Gastrocnemius medialis (tissue), 4 donors: ENCODE measurements around the gene TMEM109.

Experiments used
- POLR2A ChIP-seq, 2 donors: fragments of 450-650 bp; IDR thresholded peaks; one replicate each; pipeline ENCODE4 v1.6.1; 2017; ENCODE audit warnings: antibody characterized with exemption in 2 of 2, mild to moderate bottlenecking in 2 of 2, moderate library complexity in 2 of 2
- TF ChIP-seq, protein P1 (sequence below), 5 experiments: fragments of 450-650 bp in 3 of 5; fragments of 200-600 bp in 2 of 5; sonication (generic) in 2 of 5; IDR thresholded peaks in 4 of 5; conservative IDR thresholded peaks in 1 of 5; 1 replicate in 4 of 5; 2 replicates in 1 of 5; pipeline ENCODE4 v1.5.1; 2016 to 2019; ENCODE audit warnings: antibody characterized with exemption in 5 of 5, mild to moderate bottlenecking in 3 of 5, moderate library complexity in 3 of 5

- TF ChIP-seq, protein P1, sequence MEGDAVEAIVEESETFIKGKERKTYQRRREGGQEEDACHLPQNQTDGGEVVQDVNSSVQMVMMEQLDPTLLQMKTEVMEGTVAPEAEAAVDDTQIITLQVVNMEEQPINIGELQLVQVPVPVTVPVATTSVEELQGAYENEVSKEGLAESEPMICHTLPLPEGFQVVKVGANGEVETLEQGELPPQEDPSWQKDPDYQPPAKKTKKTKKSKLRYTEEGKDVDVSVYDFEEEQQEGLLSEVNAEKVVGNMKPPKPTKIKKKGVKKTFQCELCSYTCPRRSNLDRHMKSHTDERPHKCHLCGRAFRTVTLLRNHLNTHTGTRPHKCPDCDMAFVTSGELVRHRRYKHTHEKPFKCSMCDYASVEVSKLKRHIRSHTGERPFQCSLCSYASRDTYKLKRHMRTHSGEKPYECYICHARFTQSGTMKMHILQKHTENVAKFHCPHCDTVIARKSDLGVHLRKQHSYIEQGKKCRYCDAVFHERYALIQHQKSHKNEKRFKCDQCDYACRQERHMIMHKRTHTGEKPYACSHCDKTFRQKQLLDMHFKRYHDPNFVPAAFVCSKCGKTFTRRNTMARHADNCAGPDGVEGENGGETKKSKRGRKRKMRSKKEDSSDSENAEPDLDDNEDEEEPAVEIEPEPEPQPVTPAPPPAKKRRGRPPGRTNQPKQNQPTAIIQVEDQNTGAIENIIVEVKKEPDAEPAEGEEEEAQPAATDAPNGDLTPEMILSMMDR (IDR thresholded peaks at IDR 0.05 in 4 of 5, conservative IDR thresholded peaks at IDR 0.05 in 1 of 5), result no peak
- no peak for TF ChIP-seq POLR2A (IDR thresholded peaks at IDR 0.05)
Observed at GRCh38 chr11:60916669-60917206, 2.8 kb downstream of the TMEM109 start.
